Testis (tissue), 2 donors: ENCODE measurements around the gene GRM7.

Experiments
- POLR2A ChIP-seq: fragments of 450-650 bp; IDR thresholded peaks from one replicate; pipeline ENCODE4 v1.6.1; 2017; ENCODE audit warnings: antibody characterized with exemption, mild to moderate bottlenecking, moderate library complexity
- TF ChIP-seq, protein P1 (sequence below), 3 experiments: fragments of 450-650 bp in 2 of 3; fragments of 200-600 bp in 1 of 3; sonication (generic) in 1 of 3; IDR thresholded peaks; one replicate each; pipeline ENCODE4 v1.5.1; 2016 to 2019; ENCODE audit warnings: antibody characterized with exemption in 3 of 3, mild to moderate bottlenecking in 2 of 3, moderate library complexity in 1 of 3

DNA sequence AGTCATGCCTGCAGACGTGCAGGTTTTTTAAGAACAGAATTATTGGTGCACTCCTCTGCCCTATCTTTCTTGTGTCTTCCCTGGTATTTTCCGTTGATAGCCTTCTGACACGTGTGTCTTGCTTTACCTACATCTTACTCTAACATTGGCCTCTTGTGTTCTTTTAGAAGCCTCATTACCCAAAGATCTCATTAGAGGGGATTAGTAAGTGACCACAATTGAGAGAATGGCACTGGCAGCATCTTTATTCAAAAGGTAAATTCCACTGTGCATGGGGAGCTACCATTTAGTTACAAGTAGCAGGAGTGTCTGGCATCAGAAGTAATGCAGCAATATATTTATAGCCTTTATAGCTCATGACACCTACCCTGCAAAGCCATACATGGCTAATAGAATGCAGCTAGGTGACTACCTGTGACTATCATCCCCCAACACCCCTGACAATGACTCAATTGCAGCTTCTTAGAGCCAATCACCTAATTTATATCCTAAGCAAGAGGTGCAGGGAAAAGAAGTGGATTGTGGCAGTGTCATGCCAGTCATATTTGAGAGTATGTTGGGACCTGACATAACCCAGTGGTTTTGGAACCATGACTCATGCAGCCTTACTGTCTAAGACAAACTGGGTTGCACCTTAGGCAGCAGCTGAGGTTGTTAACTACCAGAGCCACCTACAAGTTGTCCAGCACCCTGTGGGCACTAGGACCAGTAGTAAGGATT lies 164.8 kb downstream of the GRM7 start:
- TF ChIP-seq, protein P1, sequence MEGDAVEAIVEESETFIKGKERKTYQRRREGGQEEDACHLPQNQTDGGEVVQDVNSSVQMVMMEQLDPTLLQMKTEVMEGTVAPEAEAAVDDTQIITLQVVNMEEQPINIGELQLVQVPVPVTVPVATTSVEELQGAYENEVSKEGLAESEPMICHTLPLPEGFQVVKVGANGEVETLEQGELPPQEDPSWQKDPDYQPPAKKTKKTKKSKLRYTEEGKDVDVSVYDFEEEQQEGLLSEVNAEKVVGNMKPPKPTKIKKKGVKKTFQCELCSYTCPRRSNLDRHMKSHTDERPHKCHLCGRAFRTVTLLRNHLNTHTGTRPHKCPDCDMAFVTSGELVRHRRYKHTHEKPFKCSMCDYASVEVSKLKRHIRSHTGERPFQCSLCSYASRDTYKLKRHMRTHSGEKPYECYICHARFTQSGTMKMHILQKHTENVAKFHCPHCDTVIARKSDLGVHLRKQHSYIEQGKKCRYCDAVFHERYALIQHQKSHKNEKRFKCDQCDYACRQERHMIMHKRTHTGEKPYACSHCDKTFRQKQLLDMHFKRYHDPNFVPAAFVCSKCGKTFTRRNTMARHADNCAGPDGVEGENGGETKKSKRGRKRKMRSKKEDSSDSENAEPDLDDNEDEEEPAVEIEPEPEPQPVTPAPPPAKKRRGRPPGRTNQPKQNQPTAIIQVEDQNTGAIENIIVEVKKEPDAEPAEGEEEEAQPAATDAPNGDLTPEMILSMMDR (IDR thresholded peaks at IDR 0.05) = no peak
- TF ChIP-seq POLR2A = no peak
